Measurements from ENCODE around the gene DACT3.

DACT3 gene

GRCh38 chr19:46661020-46661731 lies at the start of gene DACT3:
Gene DACT3 (minus strand): TSS chr19:46661182. CDS start chr19:46661064, 118 bp downstream.
- TF ChIP-seq CTCF (IDR thresholded peaks at IDR 0.05; ENCODE audit: insufficient read depth, missing control alignments) = no peak
- FAIRE-seq (no peak), DNase-seq (ENCODE audit: insufficient read length, low spot score) (peak; percentile 88)

- TF ChIP-seq CTCF (IDR thresholded peaks at IDR 0.05; ENCODE audit: insufficient read depth, missing control alignments) = no peak
- DNase-seq (ENCODE audit: insufficient read length, low spot score) (no peak), FAIRE-seq (no peak)
Measured at GRCh38 chr19:46710687-46711086, 49.7 kb upstream of the DACT3 start.

GRCh38 chr19:46704379-46705076 lies 43.5 kb upstream of the DACT3 start:
- DNase-seq (ENCODE audit: insufficient read length, low spot score) (peak; percentile 73), FAIRE-seq (no peak)
- TF ChIP-seq CTCF (IDR thresholded peaks at IDR 0.05; ENCODE audit: insufficient read depth, missing control alignments) = peak; percentile 81

GRCh38 chr19:46700704-46701103 lies 39.7 kb upstream of the DACT3 start:
- no peak for TF ChIP-seq CTCF (IDR thresholded peaks at IDR 0.05; ENCODE audit: insufficient read depth, missing control alignments)
- DNase-seq (ENCODE audit: insufficient read length, low spot score) (no peak), FAIRE-seq (no peak)

- no peak for TF ChIP-seq CTCF (IDR thresholded peaks at IDR 0.05; ENCODE audit: insufficient read depth, missing control alignments)
Measured at GRCh38 chr19:46698395-46699321, 37.7 kb upstream of the DACT3 start.

GRCh38 chr19:46697204-46697960 lies 36.4 kb upstream of the DACT3 start:
- FAIRE-seq = no peak
- peak; percentile 98 for DNase-seq (ENCODE audit: insufficient read length, low spot score)
- TF ChIP-seq CTCF (IDR thresholded peaks at IDR 0.05; ENCODE audit: insufficient read depth, missing control alignments) = no peak

More at GRCh38 chr19:46698395-46699321, 37.7 kb upstream of the DACT3 start:
- FAIRE-seq (no peak), DNase-seq (ENCODE audit: insufficient read length, low spot score) (no peak)

All from D721Med (cell line).